Measurements from ENCODE around the gene TMEM150B. TPM values are rescaled to one million over a fixed set of nuclear protein-coding genes. Genes with fewer than 3 reads are reported as not detected.

Gene TMEM150B
- total and polyA plus RNA-seq, 2 of the 13 experiments (the other 11 are each of a cell fraction or from before 2014, with no cell fraction given): 1.3 to 1.8 TPM

- no peak for TF ChIP-seq RELA (CRISPR knock-in tag; IDR thresholded peaks at IDR 0.05)
- no peak for TF ChIP-seq ZNF432 (CRISPR knock-in tag; IDR thresholded peaks at IDR 0.05; ENCODE audit: borderline replicate concordance)
- TF ChIP-seq GABPA (IDR thresholded peaks at IDR 0.05; ENCODE audit: low read depth, low read length): no peak
- TF ChIP-seq GABPA (CRISPR knock-in tag; IDR thresholded peaks at IDR 0.05; ENCODE audit: low read depth): peak; percentile 69; the same call in 1 of the 2 replicates
- TF ChIP-seq MED13 (CRISPR knock-in tag; IDR thresholded peaks at IDR 0.05): no peak
- TF ChIP-seq ZNF142 (CRISPR knock-in tag; IDR thresholded peaks at IDR 0.05): no peak
- no peak for TF ChIP-seq FOXP1 (IDR thresholded peaks at IDR 0.05)
- TF ChIP-seq FOXP1 (CRISPR knock-in tag; IDR thresholded peaks at IDR 0.05): no peak
- no peak for TF ChIP-seq ZNF329 (CRISPR knock-in tag; IDR thresholded peaks at IDR 0.05; ENCODE audit: low read depth)
- TF ChIP-seq ZNF501 (CRISPR knock-in tag; IDR thresholded peaks at IDR 0.05): no peak
- 0 out of 2 replicates have a peak, but pooled peaks have one; percentile 17 for TF ChIP-seq NR2F6 (IDR thresholded peaks at IDR 0.05)
- TF ChIP-seq NR2F6 (CRISPR knock-in tag; IDR thresholded peaks at IDR 0.05): no peak
- TF ChIP-seq ARHGAP35 (CRISPR knock-in tag; IDR thresholded peaks at IDR 0.05; ENCODE audit: borderline replicate concordance): no peak
- no peak for TF ChIP-seq ZBTB8A (CRISPR knock-in tag; IDR thresholded peaks at IDR 0.05; ENCODE audit: borderline replicate concordance, low read depth)
- TF ChIP-seq ZNF639 (CRISPR knock-in tag; conservative IDR thresholded peaks at IDR 0.05): no peak
- TF ChIP-seq TOPORS (CRISPR knock-in tag; IDR thresholded peaks at IDR 0.05): no peak
- TF ChIP-seq TRIM22 (IDR thresholded peaks at IDR 0.05): no peak
- TF ChIP-seq KDM6A (CRISPR knock-in tag; IDR thresholded peaks at IDR 0.05; ENCODE audit: low read depth): 0 out of 2 replicates have a peak, but pooled peaks have one; percentile 40
- no peak for TF ChIP-seq BRF2 (CRISPR knock-in tag; IDR thresholded peaks at IDR 0.05)
- TF ChIP-seq NR2F1 (CRISPR knock-in tag; IDR thresholded peaks at IDR 0.05): 0 out of 4 replicates have a peak, but pooled peaks of 1 of the 2 experiments have one; percentile 24
- no peak for TF ChIP-seq FOXK1 (CRISPR knock-in tag; IDR thresholded peaks at IDR 0.05; ENCODE audit: borderline replicate concordance, low read depth)
- TF ChIP-seq THAP11 (CRISPR knock-in tag; IDR thresholded peaks at IDR 0.05): 0 out of 2 replicates have a peak, but pooled peaks have one; percentile 29
Measured at GRCh38 chr19:55372316-55373081, 47.4 kb upstream of the TMEM150B start (continued).

Data from HepG2 (cell line).